ENCODE data around the gene ROR1. TPM values are rescaled to one million over a fixed set of nuclear protein-coding genes. Genes with fewer than 3 reads are reported as not detected.

The ROR1 gene
- total RNA-seq, 1 experiment from 2014 or later: 7.9 TPM

DNA sequence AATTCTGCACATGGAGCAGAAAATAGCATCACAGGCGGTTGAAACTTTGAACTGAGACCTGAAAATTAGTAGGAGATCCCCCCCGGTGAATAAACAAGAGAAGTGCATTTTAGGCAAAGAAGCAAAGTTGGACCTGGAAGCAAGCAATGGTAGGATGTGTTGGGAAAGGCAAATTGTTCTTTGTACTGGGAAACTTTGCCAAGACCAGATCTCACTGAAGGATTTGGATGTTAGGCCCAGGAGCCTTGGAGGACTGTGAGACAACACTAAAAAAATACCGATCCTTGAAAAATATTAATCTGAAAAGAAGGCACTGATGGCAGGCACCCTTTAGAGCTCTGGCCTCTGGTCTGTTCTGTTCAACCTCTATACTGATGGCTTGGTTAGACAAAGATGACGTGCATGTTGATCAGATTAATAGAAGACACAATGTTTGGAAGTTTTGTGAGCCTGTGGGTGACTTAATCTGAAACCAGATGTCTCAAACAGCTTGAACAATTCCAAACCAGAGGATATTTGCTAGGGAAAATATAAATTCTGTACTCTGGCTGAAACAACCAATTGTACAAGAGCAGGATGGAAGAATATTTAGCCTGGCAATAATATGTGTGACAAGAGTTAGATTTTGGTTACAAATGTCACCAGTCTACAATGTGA, 108.4 kb downstream of the ROR1 start:
- no peak for DNase-seq (ENCODE audit: low read depth)

DNA sequence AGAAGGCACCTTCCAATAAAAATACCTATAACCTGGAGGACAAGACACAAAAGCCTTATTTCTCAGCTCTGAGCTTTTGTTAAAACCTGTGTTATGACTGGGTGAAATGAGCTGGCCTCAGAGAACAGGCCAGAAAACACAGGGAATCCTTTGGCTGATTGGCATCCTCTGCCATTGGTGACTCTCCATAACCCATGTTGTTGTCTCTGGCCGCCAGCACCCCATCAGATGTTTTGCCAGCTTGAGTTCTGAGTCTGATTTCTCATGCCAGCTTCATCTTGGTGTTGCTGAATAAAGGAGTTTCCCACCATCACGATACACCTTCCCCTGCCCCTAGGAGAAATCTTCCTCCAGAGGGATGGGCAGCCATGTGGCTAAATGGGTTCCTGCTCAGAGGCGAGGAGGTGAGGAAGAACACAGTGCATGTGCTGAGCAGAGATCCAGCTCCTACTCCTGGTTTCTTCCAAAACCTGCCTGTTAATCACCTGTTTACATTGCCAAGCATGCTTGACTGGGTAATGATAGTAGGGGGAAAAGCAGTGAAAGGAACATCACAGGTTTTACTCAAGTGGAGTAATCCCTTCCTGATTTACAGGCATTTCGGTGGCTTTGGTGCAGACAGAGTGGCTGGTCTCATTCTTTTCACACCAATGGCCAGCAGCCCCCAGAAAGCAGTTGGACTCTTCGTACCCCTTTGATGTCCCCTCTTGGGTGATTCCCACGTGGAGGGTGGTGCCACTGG, 109.8 kb downstream of the ROR1 start:
- DNase-seq (ENCODE audit: low read depth): no peak

DNA sequence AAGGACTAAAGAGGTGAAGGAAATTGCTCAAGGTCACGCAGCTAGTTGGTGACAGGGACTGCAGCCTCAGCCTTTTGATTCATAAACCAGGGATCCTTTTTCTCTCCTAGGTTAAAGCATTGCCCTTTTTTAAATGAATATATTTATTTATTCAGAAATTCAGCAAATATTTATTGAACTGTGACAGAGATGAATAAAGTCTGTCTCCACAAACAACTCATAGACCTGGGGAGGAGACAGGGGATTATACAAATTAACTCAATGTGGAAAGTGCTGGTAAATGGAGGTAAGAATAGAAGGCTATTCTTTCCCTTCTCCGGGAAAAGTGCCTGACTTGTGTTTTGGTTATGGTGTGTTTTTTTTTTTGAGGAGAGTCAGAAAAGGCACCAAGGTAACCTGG, 110.7 kb downstream of the ROR1 start:
- no peak for DNase-seq (ENCODE audit: low read depth)

DNA sequence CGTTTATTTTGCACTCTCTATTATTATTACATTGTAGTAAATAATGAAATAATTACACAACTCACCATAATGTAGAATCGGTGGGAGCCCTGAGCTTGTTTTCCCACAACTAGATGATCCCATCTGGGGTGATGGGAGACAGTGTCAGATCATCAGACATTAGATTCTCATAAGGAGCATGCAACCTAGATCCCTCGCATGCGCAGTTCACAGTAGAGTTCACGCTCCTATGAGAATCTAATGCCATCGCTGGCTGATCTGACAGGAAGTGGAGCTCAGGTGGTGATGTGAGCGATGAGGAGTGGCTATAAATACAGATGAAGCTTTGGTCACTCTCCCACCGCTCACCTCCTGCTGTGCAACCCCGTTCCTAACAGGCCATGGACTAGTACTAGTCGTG, 112.1 kb downstream of the ROR1 start:
- DNase-seq (ENCODE audit: low read depth): no peak

DNA sequence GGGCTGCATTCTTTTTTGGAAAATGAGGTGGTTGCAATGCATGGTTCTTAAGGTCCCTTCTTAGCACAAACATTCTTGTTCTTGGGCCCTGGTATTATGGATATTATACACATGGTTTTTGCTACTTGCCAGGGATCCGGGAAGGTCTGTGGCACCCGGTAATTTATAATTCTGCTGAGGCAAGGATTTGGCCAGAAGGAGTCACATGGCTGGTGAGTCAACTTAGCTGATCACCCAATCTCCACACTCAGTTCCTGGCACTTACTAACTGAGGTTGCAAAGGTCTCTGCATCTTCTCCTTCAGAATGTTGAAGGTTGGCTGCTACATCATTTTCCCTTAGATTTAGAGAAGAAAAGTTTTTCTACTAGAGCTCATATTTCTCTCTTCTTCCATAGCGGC, 112.5 kb downstream of the ROR1 start:
- no peak for DNase-seq (ENCODE audit: low read depth)

DNA sequence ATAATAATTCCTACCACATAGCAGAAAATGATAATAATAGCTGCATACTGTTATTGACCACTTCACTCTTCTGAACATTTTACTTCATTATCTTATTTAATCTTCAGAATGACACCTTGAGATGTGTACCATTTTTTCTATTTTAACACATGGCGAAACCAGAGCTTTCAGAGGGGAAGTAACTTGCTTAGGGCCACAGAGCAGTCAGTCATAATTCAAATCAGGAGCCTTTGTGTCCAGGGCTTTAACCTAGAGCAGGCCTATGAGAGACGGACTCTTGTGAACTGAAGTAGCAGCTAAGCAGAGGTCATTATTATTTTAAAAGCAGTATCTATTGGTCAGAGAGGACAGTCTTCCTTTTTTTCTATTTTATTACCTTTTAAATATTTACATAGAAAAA, 114.0 kb downstream of the ROR1 start:
- no peak for DNase-seq (ENCODE audit: low read depth)

DNA sequence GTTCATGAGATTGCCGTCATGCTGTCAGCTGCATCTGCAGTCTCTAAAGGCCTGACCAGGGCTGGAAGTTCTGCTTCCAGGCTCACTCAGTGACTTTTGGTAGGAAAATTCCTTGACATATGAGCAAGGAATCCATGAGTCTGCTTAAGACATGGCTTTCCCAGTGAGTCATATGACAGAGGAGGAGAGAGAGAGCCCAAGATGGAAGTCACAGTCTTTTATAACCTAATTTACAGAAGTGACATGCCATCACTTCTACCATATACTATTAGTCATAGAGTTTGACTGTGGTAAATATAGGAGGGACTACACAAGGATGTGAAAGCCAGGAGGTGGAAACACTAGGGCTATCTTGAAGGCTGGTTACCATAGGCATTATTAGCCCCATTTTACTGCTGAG, 115.2 kb downstream of the ROR1 start:
- DNase-seq (ENCODE audit: low read depth): peak; percentile 61

DNA sequence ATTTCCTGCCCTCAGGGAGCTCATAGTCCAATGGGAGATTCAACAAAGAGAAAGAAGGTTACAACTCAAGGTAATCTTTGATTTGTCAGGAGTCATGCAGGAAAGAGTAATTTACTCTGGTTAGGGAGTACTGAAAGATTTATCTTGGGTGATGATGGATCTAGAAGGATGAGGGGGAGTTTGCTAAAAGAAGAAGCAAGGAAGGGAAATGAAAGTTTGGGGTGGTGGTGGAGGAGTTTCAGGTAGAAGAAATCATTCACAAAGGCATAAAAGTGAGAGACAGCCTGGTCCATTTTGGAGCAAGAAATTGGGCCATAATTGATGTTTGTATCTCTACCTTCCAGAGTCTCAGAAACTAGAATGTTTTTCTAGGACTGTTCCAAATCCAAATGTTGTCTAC, 116.7 kb downstream of the ROR1 start:
- DNase-seq (ENCODE audit: low read depth): no peak

DNA sequence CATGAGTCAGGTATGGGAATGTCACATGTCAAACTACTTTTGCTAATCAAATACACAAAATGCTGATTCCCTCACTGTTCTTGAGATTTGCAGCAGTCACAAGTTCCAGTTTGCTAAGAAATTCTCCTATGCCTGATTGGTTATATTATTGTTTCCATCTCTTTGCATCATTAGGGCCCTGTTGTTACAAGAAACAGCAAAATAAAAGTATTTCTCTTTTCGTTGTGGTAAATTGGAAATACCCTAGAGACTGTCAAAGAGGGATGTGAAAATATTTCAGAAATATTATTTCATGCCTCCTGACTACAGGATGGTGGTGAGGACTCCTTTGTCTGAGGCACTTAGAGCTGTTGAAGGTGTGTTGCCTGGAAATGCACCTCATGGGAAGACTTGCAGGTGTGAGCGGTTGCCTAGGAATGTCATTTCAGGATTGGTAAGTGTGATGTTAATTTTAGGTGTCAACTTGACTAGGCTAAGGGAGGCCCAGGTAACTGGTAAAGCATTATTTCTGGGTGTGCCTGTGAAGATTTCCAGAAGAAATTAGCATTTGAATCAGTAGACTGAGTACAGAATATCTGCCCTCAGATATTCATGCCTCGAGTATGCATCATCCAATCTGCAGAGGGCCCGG, 117.4 kb downstream of the ROR1 start:
- no peak for DNase-seq (ENCODE audit: low read depth)

DNA sequence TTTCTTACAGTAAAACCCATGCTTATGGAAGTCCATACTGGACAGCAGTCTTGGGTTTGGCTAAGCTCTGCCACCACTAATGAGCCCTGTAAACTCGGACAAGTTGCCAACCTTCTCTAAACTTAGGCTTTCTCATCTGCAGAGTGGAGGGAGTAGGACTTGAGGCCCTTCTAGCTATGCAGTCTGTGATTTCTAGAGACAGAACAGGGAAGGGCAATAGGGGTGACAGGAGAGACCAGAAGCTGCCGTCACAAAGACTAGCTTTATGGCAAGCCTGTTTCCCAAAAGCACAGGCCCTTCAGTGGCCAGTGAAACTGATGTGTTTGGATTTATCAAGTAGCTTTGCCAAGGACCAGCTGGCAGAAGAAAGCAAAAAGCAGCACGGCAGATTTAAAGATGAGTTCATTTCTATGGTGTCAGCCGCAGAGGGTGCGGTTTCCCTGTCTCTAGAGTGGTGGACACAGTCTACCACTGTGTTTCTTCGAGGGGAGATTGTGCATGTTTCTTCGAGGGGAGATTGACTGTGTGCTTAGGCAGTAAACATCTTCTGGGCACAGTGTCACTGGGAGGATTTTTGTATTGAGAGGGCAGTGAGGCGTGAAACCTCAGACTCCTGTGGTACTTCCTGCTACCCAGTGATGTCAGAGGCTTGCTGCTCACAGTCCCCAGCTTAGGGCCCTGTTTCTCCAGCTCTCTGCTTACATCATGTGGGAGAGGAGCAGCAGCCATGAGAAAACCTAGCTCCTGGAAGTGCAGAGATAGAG, 119.0 kb downstream of the ROR1 start:
- DNase-seq (ENCODE audit: low read depth): peak; percentile 64

DNA sequence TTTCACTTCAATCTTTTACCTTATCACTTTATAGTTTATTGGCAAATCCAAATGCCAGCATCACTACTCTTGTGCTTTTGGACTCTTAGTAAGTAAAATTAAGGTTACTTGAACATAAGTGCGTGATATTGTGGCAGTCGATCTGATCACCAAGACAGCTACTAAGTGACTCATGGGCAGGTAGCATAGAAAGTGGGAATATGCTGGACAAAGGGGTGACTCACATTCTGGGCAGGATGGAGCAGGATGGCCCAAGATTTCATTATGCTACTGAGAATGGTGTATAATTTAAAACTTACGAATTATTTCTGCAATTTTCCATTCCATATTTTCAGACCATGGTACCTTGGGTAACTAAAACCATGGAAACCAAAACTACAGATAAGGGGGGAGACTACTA, 120.2 kb downstream of the ROR1 start:
- DNase-seq (ENCODE audit: low read depth): no peak

DNA sequence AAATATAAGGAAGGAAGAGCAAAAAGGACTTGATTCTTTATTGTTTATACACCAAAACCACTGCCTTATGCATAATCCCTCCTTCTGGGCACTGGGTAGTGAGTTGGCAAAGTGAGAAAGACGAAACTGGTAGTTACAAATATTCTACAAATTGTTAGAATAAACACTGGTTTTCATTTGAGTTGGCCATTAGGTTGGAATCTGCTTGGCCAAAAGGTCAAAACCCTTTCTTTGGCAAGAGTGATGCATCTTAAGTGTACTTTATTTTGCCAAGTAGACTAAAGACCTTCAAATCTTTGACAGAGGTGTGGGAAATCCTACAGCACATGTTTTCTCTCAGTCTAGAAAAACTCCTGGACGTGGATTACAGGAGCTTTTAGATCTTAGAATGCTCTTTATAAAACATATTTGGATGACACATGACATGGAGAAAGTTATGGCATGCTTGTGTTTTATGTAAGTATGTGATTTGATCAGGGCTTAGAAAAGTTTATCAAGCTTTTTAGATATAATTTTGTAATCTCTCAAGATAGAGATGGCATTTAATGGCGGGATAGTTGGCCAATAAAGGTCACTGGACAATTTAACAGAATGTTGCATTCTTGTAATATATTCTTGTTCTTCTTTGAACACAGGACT, 120.9 kb downstream of the ROR1 start:
- no peak for DNase-seq (ENCODE audit: low read depth)

DNA sequence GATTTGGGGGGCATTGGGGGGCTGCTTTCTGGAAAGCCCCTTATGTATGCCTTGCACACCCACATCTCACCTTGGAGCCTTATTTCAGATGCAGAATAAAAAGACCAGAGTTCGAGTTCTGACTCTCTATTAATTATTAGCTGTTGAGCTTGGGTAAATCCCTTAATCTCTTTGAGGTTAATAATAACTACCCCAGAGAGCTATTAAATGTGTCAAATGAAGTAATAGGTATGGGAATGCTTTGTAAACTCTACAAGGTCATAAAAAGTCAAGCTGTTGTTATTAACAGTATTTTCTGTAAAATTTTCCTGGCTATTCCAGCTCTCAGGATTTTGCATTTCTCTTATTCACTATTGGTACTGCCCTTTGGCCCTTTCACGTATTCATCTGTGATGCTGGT, 122.9 kb downstream of the ROR1 start:
- no peak for DNase-seq (ENCODE audit: low read depth)

DNA sequence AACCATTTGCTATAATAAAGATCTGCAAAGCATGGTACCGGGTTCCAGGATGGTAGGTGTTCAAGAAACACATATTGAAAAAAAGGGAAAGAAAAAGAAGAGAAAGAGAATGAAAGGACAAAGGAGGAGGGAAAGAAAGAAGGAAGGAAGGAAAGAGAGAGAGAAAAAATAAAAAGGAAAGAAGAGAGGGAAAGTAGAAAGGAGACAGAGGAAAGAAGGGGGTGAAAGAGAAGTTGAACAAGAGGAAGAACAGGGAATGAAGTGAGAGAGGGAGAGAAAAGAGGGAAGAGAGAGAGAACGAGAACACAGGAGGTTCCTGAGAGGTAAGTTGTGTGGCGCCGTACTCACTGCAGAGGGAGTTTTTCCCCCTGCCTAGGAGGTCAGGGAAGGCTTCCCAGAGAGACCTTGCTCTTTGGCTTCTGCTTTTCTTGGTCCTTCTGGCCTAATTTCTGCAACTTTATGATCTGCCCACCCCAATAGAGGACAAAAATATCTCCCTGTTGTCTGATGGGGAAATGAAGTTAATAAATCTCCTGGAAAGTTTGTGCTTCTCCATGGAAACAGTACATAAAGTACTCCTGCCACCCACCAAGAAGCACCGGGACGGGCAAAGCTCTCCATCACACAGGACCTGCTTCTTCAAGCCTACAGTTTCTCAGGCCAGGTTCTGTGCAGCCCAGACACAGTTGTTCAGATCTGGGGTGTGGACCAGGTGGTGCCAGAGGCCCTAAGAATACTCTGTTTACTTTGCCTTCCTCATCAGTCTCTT, 124.8 kb downstream of the ROR1 start:
- no peak for DNase-seq (ENCODE audit: low read depth)

DNA sequence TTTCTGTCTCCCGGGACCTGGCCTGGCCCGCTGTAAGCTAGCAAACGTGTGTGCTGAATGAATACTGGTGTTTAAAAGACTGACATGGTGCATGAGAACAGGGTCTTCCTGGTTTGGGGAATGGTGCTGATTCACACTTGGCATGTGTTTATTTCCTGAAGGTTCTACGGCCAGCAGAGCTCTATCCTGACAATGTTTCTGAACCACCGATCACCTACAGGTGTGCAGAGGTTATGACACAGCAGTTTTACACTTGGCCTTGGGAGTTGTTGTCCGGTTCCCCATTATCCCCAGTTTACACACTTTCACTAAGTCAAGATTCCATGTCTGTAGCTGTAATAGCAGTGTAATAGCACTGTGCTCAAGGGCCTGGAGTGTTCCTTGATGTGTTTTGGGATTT, 127.3 kb downstream of the ROR1 start:
- DNase-seq (ENCODE audit: low read depth): no peak

DNA sequence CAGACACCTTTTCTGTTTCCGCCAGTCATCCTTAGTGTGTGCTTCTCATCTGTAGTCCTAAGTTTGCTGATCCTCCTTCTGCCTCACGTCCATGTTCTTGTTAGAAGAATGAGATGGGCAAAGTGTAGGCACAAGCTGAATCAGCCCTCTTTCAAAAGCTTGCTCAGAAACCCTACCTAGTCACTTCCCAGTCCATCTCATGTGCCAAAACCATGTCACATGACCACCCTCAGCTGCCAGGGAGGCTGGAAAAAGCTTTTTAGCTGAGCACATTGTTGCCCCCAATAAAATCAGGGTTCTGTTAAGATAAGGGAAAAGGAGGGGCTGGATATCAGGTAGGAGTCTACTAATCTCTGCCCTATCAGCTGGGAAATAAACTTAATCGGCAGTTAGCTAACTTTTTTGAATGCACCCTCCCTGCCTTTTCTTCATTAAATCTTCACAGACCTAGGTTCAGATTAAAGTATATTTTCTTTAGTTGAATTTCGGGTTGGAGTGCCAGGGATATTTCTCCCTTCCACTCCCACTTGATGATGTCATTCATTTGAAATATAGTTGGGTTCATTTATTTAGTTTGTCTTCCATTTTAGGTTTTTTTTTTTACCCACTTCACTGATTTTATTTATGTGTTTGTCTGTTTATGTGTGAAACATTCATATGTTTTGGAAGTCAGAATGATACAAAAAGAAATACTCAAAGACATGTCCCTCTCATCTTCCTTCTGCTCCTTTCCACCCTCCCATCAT, 129.2 kb downstream of the ROR1 start:
- DNase-seq (ENCODE audit: low read depth): peak; percentile 37

DNA sequence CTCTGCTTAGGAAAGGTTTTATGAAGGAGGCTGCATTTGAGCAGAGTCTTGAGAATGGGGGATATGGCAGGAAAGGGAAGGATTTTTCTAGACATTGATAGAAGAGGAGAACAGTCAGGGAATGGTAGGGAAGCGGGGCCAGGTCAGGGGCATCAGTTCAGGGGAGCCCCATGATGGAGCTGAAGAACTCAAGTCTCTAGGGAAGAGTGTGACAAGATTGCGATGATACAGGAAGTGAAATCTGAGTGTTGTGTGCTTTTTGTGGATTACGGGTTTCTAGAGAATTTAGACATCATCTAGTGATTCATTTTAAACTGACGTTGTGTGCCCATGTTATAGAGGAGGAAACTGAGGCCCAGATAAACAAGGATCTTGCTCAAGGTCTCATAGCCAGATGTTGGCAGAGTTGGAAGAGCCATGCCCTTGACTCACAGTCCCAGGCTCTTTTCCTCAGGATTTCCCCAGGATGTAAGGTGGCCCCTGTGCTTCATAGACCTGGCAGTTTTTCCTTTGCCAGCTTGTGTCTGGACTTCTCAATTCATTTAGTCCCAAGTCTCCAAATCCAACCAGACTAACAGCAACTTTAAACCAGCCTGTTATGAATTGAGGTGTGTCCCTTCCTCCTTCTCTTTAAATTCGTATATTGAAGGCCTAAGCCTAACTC, 130.3 kb downstream of the ROR1 start:
- no peak for DNase-seq (ENCODE audit: low read depth)

DNA sequence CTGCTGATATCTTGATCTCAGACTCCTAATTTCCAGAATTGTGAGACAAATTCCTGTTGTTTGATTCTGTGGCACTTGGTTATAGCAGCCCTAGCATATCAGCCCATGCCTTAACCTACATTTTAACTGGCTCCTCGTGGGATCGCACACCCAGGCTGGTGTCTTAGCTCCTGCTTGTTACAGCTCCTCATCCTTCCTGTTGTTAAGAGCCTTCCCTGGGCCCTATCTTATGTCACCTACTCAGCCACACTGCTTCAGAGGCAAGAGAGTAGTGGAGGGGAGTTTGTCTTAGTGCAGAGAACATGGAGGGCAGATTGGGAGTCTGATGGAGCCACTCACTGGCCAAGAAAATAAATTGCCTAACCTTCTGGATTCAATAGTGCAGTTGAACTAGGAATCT, 131.0 kb downstream of the ROR1 start:
- no peak for DNase-seq (ENCODE audit: low read depth)

DNA sequence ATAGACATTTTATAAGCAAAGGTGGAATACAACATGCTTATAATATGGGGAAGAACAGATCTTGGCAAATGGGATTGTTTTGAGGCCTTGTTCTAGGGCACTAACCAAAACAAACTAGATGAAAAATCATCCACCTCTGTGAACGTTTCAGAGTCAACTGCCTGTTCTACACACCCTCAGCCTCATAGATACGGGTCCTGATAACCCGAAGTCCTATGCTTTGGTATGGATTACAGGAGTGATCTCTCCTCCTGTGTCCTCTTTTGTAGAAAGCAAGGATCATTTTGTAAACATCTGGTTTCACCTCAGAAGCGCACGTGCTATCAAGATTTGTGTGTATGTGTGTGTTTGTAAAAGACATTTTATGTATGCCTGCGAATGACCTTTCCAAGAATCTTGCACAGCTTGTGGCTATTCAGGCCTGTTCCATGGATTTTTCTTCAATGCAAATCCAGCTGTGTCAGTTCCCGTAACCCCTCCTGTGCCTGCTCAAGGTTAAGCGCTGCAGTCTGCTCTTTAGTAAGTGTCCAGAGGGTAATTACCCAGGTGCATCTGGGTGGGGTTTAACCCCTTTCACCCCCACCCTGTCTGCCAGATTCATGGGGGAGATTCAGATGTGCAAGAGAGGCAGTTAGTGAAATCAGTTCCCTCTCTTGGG, 132.4 kb downstream of the ROR1 start:
- DNase-seq (ENCODE audit: low read depth): no peak
